Stimulated activated CD8-positive, alpha-beta memory T cell treated with anti-CD3 and anti-CD28 coated beads, Interleukin-12 subunit alpha, Interleukin-12 subunit beta, amount 100 ng/mL, for 24 hours (primary cell): ENCODE measurements around the gene TGFBR2.

Source experiments
- DNase-seq: peaks from one replicate; pipeline ENCODE4 v3.0.0-alpha.2; 2020; ENCODE audit errors: extremely low read depth

Gene TGFBR2

DNA sequence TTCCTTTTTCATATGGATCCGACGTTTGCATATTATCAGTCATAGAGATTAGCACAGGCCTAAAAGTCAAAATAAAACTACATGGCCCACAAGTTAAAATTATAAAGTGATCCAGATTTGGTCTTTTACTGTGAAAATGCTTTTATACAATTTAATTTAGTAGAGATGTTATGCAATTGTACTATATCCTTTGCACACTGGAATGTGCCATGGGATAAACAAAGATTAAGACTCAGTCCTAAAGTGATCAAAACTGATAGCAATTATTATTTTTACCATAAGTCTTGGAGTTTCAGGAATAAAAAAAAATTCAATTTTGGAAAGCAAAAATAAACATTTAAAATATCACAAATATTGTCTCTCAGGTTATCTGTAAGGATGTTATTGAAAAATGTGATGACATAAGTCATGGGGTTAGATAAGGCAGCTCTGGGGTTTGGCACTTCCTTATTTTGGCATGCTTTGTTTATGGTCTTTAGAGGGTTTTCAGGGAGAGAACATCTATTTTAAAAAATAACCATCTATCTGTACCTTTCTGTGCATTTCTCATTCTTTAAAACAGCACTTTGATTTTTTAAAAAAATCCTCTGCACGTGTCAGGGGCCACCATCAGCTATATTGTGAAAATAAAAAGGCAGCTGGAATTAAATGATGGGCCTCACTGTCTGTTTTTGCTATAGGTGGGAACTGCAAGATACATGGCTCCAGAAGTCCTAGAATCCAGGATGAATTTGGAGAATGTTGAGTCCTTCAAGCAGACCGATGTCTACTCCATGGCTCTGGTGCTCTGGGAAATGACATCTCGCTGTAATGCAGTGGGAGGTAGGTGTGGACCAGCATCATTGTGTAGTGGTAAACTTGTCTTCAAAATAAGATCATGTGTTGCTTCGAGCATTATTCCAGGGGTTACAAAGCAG is 67.3 kb downstream of the TGFBR2 start:
- DNase-seq = no peak

DNA sequence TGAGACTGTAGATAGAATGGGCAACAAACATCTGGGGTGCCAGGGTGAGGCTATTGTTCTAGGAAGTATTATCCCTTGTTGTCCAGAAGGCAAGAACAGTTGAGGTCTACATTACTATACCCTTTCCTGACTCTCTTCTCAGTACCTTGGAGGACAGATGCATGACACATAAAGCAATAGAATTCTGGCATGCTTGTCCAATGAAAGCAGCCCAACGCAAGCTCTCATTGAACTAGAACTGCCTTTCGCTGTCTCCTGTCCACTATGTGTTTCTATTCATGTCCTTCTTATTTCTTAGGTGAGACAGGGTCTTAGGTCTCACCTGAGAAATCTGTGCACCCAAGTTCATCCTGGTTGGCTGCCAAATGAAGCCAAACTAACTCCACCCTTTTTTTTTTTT is 68.6 kb downstream of the TGFBR2 start:
- DNase-seq = no peak

DNA sequence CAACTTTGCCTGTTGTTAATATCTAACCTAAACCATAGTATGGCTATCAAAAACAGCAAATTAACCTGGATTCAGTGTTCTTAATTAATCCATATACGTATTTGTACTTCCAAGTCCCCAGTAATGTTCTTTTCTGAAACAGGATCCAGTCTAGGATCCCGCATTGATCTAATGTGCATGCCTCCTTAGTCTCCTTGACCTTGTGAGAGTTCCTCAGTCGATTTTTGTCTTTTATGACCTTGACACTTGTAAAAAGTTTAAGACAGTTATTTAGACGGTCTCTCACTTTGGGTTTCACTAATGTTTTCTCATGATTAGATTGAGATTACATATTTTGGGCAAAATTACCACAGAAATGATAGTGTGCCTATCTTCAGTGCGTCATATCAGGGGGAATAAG is 69.4 kb downstream of the TGFBR2 start:
- no peak for DNase-seq

DNA sequence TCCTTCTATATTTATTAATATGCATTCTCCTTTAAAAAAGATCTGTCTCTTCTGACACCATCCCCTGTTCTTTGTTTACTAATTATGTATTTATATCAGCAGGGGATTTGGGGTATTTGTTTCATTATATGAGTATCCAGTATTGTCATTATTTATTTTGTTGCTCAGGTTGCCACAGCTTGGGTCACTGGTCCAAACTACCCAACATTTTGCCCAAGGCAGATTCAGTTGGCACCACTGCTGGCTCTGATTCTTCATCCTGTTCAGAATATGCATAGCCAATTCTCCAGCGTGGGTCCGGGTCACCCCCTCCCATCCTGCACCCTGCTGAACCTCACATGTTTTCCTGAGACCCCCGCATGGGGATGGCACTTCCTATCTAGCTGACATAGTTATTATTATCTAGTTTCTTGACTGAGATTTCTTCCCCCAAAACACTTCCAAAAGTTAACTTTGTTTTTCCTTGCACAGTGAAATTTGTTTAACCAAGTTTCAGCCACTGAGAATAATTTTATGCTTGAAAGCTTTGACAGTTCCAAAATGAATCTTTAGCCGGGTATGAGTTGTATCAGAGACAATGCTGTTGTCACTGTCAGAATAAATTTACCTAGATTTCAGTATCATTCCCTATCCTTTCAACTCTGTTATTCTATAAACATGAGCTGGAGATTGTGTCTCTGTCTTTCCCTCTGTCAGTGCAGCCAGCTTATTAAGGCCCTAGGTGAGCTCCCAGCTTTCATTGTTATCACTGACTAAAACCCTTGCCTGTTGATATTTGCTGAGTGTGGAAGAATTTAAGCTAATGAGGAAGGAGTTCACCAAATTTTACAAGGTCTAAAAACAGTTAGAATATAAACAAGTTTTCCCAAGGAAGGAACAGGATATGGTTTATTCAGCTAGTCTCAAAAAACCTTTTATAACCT is 70.3 kb downstream of the TGFBR2 start:
- no peak for DNase-seq

DNA sequence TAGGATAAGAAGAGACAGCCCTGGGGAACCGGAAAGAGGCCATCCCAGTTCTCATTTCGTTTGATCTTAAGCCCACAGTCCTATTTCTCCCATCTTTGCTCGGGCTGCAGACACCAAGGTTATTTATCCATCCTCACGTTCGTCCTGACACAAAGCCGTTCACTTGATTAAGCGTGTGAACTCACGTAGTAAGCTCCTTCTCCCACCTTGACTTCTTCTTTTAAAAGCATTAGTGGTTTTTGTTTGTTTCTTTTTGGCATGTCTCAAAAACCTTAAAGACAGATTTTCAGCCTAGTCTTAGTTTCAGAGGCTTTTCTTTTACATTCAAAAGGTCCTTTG is 70.9 kb downstream of the TGFBR2 start:
- no peak for DNase-seq

DNA sequence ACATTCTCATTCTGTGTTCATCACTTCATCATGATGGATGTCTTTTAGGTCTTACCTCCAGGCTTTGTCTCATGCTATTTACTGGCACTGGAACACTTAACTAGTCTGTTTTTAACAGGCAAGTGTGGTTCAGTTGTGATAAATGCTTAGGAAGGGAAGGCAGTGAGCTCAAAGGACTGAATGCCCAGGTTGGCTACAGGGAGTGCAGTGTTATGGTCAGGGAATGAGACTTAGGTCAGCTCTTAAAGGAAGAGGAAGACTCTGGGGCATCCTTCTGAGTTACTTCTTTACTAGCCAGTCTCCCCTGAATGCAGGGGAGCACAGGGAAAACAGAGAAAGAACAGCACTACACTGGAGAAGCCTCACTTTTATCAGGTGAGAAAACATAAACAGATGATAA is 72.6 kb downstream of the TGFBR2 start:
- DNase-seq = no peak

DNA sequence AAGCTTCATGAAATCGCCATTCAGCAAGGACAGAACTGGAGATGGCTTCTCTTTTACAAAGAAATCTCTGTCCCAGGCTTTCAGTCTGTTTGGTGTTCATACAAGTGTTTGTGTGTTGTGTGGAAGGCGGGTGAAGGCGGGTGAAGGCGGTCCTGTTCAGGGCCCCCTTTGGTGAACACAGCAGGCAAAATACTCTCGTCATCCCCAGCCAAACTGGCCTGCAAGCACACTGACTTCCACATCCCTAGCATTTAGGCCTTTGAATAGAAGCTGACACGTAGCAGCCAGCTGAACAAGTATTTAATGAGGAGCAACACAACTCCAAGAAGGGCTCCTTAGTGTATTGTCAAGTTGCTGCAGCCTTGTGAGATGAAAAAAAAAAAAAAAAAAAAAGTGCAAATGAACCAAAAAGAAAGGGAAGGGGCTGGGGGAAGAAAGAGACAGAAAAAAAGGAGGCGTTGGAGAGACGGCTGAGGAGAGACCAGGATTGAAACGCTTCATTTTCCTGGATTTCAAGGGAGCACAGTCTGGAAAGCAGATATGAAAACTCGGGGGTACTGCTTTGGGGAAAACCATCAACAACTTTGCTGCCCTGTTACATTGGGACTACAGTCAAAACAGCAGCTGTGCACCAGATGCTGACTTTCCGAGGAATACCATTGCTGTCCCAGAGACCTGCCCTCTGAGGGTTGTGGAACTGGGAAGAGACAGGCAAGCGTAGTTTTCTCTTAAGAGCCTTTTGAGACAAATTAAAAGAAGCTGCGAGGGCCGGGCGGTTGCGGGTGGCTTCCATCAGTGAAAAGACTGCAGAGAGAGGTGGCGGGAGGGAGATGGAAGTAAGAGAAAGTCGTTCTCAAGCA is 74.6 kb downstream of the TGFBR2 start:
- no peak for DNase-seq

DNA sequence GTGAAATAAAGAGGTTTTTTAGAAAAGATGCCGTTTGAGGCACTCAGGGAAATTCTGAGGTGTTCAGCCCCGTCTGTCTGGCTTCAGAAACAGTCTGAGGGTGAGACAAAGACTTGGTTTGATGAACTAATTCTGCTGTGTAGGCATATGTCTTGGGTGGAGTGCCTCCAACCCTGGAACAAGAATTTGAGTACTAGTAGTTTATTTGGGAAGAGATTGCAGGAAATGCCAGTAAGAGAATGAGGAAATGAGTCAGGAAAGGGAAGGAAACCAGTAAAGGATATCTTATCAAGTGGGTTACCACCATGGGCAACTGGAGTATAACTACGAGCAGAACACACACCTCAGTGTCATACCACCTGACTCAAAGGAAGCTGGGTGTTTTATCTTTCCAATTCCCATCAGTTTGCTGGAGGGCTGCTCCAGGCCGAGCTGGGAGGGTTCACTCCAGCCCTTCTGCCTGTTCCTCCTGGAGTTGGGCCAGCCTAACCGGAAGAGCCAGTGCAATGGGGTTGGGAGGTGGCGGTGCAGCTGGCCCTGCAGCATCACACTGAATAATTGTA is 75.3 kb downstream of the TGFBR2 start:
- DNase-seq = no peak

DNA sequence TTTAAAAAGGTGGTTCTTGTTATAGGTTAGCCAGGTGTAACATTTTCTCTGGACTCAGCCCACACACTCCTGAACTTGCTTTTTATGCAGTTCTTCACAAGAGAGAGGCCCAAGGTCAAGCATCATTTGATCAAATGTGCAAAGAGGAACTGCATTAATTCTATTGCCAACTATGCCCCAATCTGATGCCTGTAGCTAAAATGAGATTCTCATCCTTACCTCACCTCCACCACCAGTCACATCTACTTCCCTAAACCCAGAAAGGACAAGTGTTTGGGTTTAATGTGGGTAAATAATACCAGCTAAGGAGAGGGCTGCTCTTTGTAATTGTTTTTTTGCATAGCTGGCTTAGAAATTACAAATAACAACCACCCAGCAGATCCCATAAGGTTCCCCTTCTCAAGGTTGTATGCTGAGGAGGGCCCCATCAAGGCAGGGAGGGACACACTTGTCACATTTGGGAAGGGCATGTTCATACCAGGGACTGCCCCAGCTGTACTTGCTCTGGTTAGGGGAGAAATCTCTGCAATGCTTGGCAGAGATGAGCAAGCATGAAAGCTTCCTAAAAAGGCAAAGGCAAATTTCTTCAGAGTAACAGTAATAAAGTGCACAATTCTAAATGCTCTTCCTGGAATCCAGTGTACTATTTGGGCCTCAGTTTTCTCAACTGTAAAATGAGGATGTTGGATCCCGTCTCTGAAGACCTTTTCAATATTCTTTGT is 76.2 kb downstream of the TGFBR2 start:
- DNase-seq = no peak

DNA sequence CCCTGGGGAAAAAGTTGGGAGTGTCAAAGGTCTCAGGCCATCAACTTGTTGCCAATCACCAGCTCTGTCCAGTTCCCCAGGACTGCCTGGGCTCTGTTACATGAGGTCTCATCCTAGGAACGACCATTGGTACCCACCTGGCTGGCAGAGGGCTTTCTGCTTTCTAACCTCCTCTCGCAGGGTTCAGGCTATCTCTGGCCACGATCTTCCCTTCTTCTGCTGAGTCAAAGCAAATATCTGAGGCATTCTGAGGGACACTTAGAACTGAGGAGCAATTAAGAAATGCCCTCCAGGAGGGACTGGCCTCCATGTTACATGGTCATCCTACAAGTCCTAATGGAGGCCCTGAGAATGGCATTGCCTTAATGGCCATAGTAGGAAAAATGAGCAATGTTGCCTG is 77.4 kb downstream of the TGFBR2 start:
- no peak for DNase-seq

DNA sequence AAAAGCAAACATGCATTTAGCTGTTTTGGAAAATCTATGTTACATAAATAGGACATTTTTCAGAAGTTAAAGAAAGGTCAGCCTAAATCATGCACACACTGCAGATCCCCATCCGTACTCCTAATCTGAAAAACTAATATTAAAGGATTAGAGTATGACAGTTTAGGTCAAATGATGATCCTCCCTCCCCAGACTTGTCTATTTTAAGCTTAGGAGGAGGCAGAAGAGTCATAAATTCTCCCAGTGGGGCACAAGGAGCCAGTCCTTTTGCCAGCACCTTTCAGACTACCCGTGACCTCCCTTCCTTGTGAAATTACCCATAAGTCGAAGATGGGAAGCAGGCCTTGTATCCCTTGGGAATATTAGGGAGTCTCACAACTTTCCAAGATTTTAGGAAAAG is 78.0 kb downstream of the TGFBR2 start:
- DNase-seq = no peak

DNA sequence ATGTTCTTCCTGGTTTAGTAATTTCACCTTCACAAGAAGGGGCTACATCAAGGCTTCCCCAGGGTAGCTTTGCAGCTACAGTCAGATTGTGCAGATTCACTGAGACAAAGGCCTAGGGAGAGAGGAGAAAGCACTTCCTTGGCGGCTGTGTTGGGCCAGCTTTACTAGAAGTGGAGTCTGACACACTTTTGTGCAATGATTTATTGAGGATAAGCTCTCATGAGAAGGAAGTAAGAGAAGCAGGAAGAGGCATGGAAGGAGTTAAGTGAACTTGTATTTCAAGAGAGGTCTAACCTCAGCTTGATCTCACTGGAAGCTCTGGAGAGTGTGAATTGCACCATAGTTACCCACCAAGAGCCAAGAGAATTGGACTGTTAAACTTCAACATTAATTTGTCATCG is 78.9 kb downstream of the TGFBR2 start:
- DNase-seq = no peak

DNA sequence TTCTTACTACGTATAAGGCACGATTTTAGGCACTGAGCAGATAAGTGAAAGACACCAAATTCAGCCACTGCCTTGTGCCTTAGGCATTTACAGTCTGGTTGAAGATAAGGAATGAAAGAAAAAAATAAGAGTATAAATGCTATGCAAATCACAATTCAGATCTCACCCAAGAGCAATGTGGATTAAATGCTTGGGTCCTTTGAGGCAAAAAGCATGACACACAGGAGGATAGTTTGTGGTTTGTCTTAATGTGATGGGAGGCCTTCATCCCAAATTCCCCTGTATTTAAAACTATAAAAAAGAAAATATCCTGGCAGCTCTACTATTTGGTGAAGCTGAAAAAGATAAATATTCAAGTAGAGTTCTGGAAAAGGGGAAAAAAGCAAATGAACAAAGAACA is 79.8 kb downstream of the TGFBR2 start:
- DNase-seq = no peak

DNA sequence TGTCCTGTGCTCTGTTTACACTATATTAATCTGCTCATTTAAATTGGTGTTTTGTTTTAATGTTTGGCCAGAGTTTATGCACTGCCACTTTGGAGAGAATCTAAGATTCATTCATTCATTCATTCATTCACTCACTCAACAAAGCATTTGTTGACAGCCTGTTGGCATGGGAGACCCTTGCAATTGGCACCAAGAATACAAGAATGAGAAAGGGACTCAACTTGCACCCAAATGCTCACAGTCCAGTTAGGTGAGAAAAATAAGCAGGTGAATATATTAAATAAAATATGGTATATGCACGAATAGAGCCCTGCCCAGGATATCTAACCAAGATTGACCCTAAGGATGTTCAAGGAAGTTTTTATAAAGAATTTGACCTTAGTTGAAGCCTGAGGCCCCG is 80.4 kb downstream of the TGFBR2 start:
- no peak for DNase-seq

DNA sequence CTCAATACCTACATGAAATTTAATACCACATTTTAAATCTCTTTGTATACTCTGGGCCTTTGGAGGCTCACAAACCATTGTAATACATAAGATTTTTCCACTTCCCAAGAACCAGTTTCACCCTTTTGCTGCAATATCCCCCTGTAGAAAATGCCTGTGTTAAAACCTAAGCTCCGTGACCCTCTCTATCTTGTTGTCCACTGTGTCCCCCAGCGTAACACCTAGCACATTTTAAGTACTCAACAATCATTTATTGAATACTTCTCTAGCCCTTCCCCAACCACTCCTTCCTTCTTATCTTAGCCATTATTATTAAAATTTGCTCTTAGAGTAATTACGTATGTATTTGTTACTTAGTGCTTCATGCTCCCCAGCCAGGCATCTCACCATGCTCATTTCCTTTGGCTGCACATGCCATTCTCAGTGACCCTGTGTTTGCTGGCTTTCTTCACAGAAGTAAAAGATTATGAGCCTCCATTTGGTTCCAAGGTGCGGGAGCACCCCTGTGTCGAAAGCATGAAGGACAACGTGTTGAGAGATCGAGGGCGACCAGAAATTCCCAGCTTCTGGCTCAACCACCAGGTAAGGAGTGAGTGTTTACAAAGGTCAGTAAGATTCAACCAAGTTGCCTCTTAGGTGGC is 81.6 kb downstream of the TGFBR2 start:
- no peak for DNase-seq

DNA sequence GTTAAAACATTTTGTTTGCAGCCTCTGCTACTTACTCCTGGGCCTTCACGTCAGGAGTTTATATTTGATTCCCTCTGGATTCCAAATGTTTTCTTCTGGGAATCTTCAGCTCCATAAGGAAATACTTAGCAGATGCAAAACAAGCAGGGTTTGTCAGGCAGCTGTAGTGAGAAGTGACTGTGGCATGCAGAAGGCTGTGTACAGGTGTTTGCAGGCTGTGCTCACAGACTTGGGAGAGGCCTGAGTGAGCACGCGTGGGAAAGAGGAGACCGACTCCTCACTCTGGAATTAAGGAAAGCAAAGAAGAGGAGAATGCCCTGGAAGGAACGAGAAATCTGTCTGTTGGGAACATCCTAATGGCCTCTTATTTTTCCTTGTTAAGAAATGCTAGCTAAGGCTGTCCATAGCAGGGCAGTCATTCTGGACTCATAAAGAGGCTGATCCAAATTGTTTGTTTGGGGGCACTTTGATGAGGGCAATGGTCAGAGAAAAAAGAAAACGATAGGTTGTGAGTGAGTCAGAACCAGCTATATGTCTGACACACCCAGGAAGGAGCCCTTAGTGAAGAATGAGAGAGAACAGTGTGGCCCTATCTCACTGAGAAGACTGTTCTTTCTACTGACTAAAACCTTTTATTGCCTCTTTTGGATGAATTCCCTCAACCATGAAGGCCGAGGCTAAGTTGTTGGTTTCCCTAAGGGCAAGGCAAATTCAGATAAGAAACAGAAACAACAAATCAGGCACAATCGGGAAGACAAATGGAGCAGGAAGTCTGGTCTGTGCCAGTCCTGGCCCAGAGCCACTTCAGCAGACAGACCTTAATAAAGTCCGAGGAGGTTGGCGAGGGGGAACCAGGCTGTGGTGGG is 82.6 kb downstream of the TGFBR2 start:
- DNase-seq = no peak

DNA sequence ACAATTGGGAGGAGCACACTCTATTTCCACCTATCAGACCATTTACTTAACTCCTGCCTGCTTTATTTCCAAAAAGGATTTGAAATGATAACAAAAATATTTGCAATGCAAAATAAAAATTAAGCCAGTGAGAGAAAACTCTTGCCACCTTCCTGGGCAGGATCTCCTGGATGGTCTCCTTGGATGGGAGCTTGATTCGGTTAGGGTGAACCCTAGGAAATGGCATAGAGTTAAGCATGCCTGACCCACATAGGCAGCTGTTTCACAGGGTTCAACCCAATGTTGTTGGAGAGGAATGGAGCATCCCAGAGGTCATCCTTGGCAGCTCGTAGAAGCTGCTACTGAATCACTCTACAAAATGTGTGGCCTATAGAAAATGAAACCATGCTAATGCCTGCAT is 83.8 kb downstream of the TGFBR2 start:
- DNase-seq = no peak

DNA sequence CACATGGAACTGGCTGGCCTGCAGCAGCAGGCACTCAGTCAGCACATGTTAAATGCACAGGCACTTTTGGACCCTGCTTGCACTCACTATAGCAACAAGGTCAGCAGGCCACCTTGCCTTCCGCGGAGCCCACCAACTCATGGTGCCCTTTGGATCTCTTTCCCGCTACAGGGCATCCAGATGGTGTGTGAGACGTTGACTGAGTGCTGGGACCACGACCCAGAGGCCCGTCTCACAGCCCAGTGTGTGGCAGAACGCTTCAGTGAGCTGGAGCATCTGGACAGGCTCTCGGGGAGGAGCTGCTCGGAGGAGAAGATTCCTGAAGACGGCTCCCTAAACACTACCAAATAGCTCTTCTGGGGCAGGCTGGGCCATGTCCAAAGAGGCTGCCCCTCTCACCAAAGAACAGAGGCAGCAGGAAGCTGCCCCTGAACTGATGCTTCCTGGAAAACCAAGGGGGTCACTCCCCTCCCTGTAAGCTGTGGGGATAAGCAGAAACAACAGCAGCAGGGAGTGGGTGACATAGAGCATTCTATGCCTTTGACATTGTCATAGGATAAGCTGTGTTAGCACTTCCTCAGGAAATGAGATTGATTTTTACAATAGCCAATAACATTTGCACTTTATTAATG is 85.0 kb downstream of the TGFBR2 start:
- DNase-seq = no peak

DNA sequence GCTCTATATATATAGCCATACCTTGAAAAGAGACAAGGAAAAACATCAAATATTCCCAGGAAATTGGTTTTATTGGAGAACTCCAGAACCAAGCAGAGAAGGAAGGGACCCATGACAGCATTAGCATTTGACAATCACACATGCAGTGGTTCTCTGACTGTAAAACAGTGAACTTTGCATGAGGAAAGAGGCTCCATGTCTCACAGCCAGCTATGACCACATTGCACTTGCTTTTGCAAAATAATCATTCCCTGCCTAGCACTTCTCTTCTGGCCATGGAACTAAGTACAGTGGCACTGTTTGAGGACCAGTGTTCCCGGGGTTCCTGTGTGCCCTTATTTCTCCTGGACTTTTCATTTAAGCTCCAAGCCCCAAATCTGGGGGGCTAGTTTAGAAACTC is 85.5 kb downstream of the TGFBR2 start:
- no peak for DNase-seq
